NCI-H446 treated with DMSO at 0.1 percent for 48 hours (cell line): ENCODE measurements around the gene SLC25A12.

Source experiments
- DNase-seq: peaks from one replicate; lab custom pipeline; 2025; lab: John Stamatoyannopoulos, UW

Gene SLC25A12

DNA sequence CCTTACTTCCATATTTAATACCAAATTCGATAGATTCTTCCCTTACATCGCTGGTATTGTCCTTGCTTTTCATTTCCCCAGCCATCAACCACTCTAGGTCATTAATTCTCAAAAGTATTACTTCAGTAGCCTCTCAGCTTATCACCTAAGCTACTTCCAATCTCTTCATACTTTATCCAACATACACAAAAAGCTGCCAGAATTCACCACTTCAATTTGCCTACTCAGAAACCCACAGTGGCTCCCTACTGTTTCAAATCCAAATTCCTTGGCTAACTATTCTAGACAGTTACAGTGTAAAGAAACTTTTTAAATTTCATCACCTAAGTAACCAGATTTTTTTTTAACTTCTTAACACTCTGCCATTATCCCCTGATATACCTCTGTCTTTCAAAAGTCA lies 4.7 kb downstream of the SLC25A12 start:
- no peak for DNase-seq

DNA sequence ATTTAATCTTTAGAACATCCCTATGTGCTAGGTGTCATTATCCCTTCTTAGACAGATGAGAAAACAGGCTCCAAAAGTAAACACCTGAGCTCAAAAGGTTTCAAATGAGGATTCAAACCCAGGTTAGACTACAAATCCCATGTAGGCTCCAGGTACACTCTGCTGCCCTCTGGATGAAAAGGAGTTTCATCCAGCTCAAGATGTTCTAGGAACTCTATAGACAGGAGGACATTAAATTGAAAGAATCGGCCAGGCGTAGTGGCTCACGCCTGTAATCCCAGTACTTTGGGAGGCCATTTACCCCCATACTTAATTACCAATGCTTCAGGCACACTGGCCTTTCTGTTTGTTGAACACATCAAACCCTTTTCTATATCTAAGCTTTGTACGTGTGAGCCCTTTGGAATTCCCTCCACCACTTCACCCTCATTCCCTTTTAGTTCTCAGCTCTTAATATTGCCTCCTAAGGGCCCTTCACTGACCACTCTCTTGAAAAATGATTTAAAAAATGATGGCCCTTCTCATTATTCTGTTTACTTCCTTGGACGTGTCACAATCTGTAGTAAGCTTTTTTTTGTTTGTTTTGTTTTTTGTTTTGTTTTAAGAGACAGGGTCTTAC lies 10.7 kb downstream of the SLC25A12 start:
- no peak for DNase-seq

DNA sequence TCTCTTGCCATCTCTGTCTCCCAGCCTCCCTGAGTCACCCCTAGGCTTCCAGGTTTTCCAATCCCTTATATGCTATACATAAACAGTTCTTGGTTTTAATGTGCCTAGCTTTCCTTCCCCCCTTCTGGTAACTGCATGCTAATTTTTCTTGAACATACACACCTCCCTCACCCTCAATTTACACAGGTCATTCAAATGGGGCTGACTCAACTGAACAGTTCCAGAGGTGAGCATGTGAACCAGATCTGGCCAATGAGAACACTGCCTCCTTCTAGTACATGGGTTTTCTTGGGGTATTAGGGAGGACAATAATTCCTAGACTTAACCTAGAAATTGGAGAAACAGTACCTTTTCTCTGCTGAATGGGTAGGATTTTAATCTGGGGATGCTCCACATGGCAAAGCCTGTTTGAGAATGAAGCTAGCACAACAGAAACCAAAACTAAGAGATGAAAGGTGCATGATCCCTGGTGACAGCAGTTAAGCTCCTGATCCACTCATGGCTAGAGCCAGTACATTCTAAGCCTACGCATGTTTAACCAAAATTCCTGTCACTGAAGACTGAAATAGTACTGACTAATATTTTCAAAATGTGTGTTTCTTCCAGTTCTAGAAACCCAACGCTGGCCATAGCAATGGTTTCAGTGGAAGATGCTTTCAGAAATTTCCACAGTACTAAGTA lies 11.8 kb downstream of the SLC25A12 start:
- no peak for DNase-seq

DNA sequence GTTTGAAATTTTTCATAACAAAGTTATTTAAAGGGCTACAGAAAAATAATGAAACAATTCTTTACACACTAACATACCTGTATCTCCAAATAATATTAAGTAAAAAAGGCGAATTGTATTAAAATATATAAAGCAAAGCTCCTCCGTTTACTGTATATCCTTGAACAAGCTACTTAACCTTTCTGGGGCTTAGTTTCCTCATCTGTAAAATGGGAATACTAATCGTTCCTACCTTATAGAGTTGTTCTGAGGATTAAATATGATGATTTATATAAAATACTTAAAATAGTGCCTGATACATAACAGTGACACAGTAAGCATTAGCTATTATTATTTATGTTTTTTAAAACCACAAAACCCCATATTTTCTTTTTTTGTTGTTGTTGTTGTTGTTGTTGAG lies 13.3 kb downstream of the SLC25A12 start:
- no peak for DNase-seq

DNA sequence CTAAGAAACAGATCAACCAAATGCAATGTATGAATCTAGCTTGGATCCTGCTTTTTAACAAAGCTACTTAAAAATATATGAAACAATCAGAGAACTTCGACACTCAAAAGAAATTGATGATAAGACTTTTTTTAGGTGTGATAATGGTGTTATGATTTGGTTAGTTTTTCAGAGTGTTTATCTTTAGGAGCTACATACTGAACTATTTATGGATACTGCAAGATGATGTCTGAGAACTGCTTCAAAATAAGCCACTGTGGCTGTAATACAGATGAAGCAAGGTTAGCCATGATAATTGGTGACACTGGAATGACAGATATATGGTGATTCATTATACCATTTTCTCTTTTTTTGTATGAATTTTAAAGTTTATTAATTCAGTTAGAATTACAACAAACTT lies 14.2 kb downstream of the SLC25A12 start:
- no peak for DNase-seq

DNA sequence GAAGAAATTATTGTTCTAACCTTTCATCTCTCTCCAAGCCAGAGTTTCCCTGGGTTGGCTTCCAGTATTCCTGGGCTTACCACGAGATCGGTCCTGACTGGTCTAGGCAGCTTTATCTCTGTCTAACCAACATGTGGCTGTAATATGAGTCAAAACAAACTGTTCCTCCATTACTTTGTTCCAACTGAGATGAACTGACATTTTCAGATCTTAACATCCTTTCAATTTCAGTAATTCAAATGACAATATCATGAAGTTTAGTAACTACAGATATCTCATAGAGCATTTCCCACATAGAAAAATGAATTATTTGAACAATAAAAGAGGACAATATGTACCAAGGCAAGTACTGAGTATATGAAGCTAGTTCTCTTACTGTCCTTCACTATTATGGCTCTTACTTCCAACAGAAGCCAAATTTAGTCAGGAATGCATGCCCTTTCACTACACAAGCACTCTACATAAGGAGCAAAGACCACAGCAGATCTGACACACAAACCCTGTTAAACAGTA lies 15.5 kb downstream of the SLC25A12 start:
- no peak for DNase-seq

DNA sequence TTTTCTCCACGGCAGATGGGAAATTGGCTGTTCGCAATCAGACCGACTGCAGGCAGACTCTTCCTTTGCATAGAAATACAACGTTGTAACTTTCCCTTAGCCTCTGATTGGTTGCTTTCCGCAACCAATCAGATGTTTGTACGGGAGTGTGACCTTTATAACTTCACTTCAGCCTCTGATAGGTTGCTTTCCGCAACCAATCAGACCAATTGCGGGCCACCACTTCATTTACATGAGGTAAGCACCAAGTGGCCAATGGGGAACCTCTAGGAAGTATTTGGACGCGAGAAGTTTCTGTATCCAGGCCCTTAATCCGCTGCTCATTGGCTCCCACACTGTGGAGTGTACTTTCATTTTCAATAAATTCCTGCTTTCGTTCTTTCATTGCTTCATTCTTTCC lies 19.1 kb downstream of the SLC25A12 start:
- no peak for DNase-seq

DNA sequence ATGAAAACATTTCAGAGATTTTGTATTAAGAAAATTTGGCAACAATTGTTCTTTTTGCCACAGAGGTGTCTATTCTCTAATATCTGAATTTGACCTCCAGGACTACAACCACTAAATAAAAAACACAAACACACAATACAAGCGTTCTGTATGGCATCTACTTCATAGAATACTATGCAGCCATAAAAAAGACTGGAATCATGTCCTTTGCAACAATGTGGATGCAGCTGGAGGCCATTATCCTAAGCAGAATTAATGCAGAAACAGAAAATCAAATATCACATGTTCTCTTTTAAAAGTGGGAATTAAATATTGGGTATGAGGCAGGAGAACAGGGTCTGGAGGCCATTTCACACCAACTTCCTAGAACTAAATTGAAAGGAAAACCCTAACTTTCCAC lies 19.5 kb downstream of the SLC25A12 start:
- no peak for DNase-seq

DNA sequence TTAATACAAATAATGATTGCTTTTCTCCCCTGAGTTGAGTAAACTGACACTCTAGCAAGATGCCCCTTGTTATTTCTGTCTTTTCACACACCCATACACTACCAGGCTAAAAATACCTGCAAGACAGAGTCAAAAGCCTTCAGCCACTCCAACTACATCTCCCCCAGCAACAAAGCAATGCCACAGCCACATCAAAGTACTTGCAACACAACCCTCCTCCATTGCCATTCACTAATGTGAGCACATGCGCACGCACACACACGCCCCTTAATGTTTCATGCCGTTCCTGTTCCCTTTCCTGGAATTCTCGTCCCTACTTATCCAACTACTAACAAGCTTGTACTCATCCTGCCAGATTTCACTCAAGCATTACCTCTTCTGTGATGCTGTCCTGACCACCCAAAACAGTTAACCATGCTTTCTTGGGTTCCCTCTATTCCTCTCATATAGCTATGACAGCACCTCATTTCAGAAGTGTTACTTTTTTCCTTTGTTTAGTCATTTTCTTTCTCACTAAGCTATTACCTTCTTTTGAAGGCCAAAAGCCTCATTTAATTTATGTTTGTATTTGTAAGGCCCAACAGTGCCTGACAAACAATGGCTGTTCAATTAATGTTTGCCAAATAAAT lies 29.6 kb downstream of the SLC25A12 start:
- no peak for DNase-seq

DNA sequence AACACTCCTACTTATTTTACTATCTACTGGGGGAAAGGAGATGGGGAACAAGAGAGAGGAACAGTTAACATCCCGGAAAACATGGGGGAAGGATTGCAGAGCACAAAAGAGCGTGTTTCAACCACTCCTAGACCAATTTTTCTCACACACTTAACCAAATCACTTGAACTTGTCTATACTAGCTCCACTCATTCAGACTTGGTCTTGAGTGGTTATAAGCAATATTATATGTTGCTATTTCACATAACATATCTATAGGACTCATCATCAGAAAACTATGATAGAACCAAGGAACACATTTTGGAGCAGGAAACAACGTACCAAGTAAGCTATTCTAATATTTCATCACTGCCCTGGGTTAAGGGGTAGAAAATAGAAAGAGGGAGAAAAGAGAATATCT lies 31.5 kb downstream of the SLC25A12 start:
- DNase-seq, result no peak

DNA sequence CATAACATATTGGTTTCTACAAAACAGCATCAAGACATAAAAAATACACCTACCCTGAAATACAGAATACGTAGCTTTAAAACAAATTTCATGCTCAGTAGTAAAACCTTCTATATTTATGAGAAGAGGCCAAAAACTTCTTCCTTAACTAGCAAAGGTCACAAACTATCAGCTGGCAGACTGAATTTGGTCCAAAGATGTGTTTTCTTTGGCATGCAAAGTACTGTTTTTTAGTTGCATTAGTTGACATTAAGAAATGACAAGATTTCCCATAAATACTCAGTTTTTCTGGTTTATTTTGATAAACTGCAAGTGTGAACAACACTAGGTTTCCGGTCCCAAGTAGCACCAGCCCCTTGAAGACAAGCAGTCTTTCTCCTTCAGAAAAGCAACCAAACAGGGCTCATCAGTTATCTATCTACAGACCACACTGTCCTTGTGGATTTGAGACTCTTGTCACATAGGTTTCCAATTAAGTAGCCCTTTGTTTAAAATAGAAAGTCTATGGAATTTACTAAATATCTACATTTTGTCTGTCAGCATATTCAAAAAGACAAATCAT lies 35.6 kb downstream of the SLC25A12 start:
- DNase-seq, result no peak

DNA sequence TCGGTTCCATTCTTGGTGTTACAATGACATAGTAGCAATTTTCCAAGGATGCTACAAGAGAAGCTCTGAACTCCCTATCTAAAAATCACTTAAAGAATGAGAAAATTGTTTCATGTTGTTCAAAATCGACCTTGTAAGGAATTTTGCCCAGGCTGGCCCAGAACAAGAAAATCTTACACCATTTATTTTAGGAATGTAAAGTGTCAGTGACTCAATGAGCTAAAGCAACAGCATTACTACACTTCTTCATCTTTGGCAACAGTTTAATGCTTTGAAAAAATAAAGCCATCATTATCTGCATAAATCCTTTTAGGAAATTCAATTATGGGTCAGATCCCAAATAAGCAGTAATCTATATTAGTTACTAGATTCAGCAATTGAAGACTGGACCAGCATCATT lies 38.6 kb downstream of the SLC25A12 start:
- no peak for DNase-seq

DNA sequence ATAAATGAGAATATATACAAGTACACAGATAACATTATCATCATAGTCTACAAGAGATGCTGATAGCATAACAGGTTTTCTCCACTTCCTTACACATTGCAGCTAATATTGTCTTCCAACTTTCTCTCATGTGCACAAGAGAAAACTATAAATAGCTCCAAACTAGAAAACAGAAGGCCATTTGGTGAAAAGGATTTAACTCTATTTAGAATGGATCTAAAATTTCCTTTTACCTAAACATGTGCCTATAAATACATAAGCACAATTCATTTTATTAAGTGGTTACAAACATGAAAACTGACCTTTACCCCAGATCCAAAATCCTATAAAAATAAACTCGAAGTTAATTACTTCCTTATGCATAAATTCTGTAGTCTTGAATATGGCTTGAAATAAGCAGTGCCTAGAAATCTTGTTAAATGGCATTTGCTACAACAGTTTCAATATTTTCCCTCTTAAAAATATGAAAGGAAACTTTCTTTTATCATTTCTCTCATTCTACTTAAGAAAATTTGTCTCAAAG lies 41.6 kb downstream of the SLC25A12 start:
- DNase-seq, result no peak

DNA sequence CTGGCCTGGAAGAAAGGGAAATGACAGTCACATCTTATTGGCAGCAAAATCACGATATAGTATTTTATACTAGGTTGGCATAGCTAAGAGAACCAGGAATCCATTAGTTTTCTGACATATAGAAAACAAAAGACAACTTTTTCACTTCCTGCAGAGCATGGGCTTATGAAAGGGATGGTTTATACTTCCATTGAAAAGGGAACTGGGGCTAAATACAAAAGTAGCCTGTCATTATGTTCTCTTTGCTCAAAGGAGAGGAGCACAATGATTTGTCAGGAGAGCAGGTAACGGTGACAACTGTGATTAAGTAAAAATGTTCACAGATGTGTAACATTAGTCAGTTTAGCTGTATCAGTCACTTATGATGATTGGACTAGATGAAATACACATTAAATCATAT lies 46.4 kb downstream of the SLC25A12 start:
- DNase-seq, result no peak

DNA sequence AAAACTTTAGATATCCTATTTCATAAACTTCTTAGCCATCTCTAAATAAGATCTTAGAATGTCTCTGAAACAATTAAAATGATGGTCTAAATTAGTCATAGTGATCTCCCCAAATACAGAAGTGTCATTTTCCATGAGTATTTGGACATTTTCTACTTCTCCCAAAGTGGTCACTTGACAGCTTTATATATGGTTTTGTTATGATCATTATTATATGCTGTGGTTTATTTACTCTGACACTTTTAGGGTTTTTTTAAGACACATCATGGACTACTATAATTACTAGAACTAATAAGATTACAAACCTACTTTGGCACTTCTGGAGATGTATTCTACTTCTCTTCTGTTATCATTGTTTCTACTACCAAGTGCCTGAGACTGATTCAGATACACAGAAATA lies 47.1 kb downstream of the SLC25A12 start:
- no peak for DNase-seq

DNA sequence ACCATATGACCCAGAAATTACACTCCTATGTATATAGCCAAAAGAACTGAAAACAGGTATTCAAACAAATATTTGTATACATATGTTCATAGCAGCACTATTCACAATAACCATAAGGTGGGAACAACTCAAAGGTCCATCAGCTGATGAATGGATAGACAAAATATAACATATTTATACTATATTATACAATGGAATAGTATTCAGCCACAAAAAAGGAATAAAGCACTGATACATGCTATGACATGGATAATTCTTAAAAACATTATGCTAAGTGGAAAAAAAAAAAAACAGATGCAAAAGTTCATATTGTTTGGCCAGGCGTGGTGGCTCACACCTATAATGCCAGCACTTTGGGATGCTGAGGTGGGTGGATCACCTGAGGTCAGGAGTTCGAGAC lies 52.0 kb downstream of the SLC25A12 start:
- DNase-seq, result no peak

DNA sequence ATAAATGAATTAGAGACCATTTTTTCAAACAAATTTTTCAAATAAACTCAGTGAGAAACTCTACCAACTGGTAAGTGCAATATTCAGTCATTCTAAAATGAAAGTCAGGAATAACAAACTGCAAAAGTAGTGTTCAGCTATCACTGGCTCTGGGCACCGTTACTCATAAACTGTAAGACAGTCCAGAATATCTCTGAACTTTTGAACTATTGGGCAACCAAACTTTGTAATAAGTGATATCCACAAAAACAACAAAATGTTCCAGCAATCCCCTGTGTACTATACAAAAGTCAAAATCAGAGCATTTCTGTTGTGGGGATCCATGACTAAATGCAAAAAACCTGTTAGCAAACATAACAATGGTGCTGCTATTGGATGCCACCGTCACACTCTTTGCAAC lies 56.3 kb downstream of the SLC25A12 start:
- DNase-seq, result no peak

DNA sequence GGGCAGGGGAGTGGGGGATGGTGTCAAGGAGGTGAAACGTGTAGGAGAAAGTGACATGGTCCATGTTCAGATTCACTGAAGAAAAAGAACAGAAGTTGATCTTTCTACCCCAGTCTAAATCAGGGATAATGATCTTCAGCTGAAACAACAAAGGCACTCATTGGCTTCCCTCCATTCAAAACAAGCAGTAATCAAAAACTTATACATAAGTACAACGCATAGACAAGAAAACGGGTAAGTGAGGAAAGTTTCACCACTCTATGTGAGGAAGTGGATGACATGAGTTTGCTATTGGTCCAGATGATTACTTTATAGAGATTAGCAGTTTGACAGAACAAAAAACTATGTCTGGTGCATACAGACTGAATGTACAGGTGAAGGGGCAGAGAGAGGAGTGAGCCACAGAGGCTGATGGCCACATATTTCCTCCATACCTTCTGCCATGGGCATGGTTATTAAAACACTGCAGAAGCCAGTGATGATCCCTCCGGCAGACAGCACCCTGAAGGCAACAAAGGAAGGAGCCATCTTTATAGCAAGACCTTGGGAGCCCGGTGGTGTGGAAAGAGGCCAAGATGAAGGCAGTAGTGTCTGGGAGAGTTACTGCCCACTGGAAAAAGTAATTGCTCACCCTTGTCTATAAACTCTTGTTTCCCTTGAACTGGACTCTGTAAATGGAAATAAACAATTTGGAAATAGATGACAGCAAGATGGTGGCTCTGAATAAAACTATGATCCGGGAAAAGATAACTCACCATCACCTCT lies 57.7 kb downstream of the SLC25A12 start:
- DNase-seq, result no peak

DNA sequence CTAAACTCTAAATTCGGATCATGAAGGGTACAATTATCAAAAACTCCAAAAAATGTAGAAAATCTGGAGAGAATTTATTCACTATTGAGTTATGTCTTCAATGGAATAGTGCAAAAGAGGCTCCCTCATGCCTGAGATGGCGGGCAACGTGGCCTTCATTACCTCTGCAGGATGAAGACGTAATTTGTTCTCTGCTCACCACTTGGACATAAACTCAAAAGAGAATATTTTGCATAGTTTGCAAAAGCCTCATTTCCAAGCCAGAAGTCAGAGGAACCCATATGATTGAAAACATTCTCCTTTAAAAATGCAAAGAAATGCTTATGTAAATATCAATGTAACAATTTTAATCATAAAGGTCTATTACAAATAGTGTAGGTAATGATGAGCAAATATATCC lies 58.7 kb downstream of the SLC25A12 start:
- no peak for DNase-seq

DNA sequence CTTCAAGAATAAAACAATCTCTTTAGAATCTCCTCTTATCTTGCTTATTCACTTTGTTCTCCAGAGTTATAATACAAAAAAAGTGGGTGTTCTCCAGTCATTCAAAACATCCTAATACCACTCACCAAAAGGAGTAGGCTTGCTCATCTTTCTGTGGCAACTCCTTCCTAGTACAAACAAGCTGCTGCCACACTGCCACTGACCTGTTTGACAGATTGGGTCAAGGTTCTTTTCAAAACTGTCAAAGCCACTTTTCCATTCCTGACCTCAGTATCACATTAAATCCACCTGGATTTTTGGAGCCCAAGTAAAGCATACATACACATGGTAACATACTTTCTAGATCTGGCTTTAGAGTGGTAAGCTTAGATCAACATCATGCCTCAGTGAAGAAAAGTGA lies 59.8 kb downstream of the SLC25A12 start:
- DNase-seq, result no peak

DNA sequence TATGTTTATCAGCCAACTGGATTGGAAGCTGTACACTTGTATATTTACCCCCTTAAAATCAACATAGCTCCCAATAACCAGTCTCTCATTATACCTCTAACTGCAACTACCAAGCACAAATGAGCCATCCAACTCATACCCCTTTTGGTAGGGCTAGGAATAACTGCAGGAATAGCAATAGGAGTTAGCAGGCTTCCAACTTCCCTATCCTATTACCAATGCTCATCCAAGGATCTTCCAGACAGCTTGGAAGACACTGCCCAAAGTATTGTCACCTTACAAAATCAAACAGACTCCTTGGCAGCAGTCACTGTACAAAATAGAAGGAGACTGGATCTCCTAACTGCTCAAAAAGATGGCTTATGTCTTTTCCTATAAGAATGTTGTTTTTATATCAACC lies 61.6 kb downstream of the SLC25A12 start:
- DNase-seq, result no peak

DNA sequence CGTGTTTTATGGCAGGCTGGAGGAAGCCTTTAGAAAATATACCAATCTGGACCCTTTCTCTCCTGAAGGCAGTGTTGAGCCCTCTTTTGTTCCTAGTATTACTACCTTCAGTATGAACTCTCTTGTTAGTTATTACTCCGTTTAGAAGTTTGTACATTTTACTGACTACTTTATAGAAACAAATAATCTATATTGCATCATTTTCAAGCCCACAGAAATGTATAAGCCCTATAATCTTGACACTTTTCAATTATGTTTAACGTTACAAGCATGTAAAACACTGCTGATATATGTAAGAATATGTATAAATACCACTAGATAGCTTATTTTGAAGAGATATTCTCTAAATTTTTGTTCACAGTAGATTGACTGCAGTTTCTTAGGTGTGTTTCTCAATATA lies 64.0 kb downstream of the SLC25A12 start:
- DNase-seq, result no peak
